A549 (cell line): ENCODE data around the gene OR52L1.

Experiments used
- CHD2 ChIP-seq: fragments of 150-350 bp; IDR thresholded peaks from 2 replicates; pipeline ENCODE4 v1.6.1; 2014; ENCODE audit warnings: low read length; ENCODE audit not compliant: partially characterized antibody
- CTCF ChIP-seq: fragments of >200 bp; sonication (Bioruptor Twin); formaldehyde crosslinking; IDR thresholded peaks from 3 replicates; pipeline ENCODE4 v1.5.1; 2016
- E2F6 ChIP-seq: IDR thresholded peaks from 2 replicates; pipeline ENCODE4 v1.6.1; 2012; ENCODE audit warnings: low read depth, borderline replicate concordance
- EP300 ChIP-seq, 2 experiments: fragments of >200 bp; sonication (Bioruptor Twin); formaldehyde crosslinking; IDR thresholded peaks; 2 replicates in 1 of 2; 3 replicates in 1 of 2; pipeline ENCODE4 v1.6.1; 2016 to 2017
- HDAC2 ChIP-seq: fragments of 200-600 bp; sonication (generic); IDR thresholded peaks from 2 replicates; pipeline ENCODE4 v1.6.1; 2016
- JUN ChIP-seq, 2 experiments: fragments of >200 bp; sonication (Bioruptor Twin); formaldehyde crosslinking; IDR thresholded peaks; 2 replicates in 1 of 2; 3 replicates in 1 of 2; pipeline ENCODE4 v1.6.1; 2016 to 2017
- MAX ChIP-seq: IDR thresholded peaks from 2 replicates; pipeline ENCODE4 v1.6.1; 2012
- POLR2A ChIP-seq: IDR thresholded peaks from 2 replicates; pipeline ENCODE4 v1.6.1; 2012; ENCODE audit warnings: mild to moderate bottlenecking, low read length
- SREBF2 ChIP-seq: fragments of 450-650 bp; IDR thresholded peaks from 2 replicates; pipeline ENCODE4 v1.6.1; 2014; ENCODE audit warnings: mild to moderate bottlenecking, moderate library complexity
- TF ChIP-seq, protein P1 (sequence below): fragments of 200-600 bp; sonication (generic); IDR thresholded peaks from 2 replicates; pipeline ENCODE4 v1.6.1; 2016; ENCODE audit warnings: antibody characterized with exemption, mild to moderate bottlenecking, moderate library complexity

DNA sequence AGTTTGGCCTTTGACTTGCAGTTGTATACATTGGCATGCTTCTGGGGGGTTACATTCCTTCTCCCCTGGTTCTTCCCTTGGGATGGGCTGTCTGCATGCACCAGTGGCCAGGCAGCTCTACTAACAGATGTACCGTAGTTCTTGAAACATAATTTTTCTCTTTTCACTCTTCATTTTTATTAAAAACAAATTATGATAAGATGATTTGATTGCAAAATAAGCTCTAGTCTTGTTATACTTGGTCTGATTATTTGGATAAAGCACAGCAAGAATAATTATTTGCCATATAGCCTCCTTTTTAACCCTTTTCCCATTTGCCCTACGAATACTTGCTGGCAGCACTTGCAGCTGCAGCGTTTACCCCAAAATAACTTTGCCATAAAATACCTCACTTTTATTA is 31.2 kb downstream of the OR52L1 start:
- TF ChIP-seq E2F6 (no peak), CHD2 (no peak), SREBF2 (no peak), MAX (no peak), CTCF (no peak), JUN (IDR thresholded peaks at IDR 0.05) (no peak), HDAC2 (no peak), EP300 (IDR thresholded peaks at IDR 0.05) (no peak), POLR2A (no peak)
- TF ChIP-seq, protein P1, sequence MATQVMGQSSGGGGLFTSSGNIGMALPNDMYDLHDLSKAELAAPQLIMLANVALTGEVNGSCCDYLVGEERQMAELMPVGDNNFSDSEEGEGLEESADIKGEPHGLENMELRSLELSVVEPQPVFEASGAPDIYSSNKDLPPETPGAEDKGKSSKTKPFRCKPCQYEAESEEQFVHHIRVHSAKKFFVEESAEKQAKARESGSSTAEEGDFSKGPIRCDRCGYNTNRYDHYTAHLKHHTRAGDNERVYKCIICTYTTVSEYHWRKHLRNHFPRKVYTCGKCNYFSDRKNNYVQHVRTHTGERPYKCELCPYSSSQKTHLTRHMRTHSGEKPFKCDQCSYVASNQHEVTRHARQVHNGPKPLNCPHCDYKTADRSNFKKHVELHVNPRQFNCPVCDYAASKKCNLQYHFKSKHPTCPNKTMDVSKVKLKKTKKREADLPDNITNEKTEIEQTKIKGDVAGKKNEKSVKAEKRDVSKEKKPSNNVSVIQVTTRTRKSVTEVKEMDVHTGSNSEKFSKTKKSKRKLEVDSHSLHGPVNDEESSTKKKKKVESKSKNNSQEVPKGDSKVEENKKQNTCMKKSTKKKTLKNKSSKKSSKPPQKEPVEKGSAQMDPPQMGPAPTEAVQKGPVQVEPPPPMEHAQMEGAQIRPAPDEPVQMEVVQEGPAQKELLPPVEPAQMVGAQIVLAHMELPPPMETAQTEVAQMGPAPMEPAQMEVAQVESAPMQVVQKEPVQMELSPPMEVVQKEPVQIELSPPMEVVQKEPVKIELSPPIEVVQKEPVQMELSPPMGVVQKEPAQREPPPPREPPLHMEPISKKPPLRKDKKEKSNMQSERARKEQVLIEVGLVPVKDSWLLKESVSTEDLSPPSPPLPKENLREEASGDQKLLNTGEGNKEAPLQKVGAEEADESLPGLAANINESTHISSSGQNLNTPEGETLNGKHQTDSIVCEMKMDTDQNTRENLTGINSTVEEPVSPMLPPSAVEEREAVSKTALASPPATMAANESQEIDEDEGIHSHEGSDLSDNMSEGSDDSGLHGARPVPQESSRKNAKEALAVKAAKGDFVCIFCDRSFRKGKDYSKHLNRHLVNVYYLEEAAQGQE: no peak
